Neutrophil (primary cell): ENCODE measurements around the gene ZDHHC6.

Source experiments
- H3K27ac ChIP-seq: fragments of 200-600 bp; sonication (generic); 2 replicates; pipeline ENCODE4 v1.5.1; 2016; ENCODE audit warnings: mild to moderate bottlenecking, moderate library complexity
- H3K27me3 ChIP-seq: fragments of 200-600 bp; sonication (generic); 2 replicates; pipeline ENCODE4 v1.6.0; 2016; ENCODE audit warnings: mild to moderate bottlenecking
- H3K36me3 ChIP-seq: fragments of 200-600 bp; sonication (generic); 2 replicates; pipeline ENCODE4 v1.5.1; 2017
- H3K4me1 ChIP-seq, 2 experiments: fragments of 200-600 bp in 1 of 2; sonication (generic) in 1 of 2; 1 replicate in 1 of 2; 2 replicates in 1 of 2; pipeline versions ENCODE4 v1.5.1 to v1.6.1; 2013 to 2016; ENCODE audit warnings: low read depth in 1 of 2, low read length in 1 of 2, mild to moderate bottlenecking in 1 of 2, moderate library complexity in 1 of 2; ENCODE audit not compliant: control insufficient read depth in 1 of 2, insufficient read depth in 1 of 2
- H3K4me3 ChIP-seq, 2 experiments: fragments of 200-600 bp in 1 of 2; sonication (generic) in 1 of 2; 1 replicate in 1 of 2; 2 replicates in 1 of 2; pipeline ENCODE4 v1.5.1; 2013 to 2016; ENCODE audit warnings: low read depth in 1 of 2, low read length in 1 of 2, mild to moderate bottlenecking in 1 of 2, moderate library complexity in 1 of 2
- H3K9me3 ChIP-seq: fragments of 200-600 bp; sonication (generic); 2 replicates; pipeline ENCODE4 v1.5.1; 2016
- CTCF ChIP-seq: fragments of 200-600 bp; sonication (generic); IDR thresholded peaks from 2 replicates; pipeline ENCODE4 v1.5.1; 2016; ENCODE audit warnings: antibody characterized with exemption

ZDHHC6 gene

GRCh38 chr10:112484399-112484798 is 37.7 kb upstream of the ZDHHC6 start:
- no peak overlapping the region for H3K27ac ChIP-seq
- H3K36me3 ChIP-seq: no peaks in the 10 kb centered on the region
- no peaks in the 10 kb centered on the region for H3K27me3 ChIP-seq
- H3K4me1 ChIP-seq: no peaks in the 10 kb centered on the region
- no peak overlapping the region for H3K4me3 ChIP-seq
- TF ChIP-seq CTCF: no peak
- H3K9me3 ChIP-seq: no peaks in the 10 kb centered on the region

GRCh38 chr10:112481602-112482001 is 34.9 kb upstream of the ZDHHC6 start:
- Histone ChIP-seq H3K4me3 (no peak overlapping the region), H3K27me3 (no peaks in the 10 kb centered on the region), H3K27ac (no peak overlapping the region), H3K4me1 (no peaks in the 10 kb centered on the region), H3K36me3 (no peaks in the 10 kb centered on the region), H3K9me3 (no peaks in the 10 kb centered on the region)
- TF ChIP-seq CTCF: no peak

- Histone ChIP-seq H3K4me1 (no peaks in the 10 kb centered on the region), H3K36me3 (peaks cover 2% of the 10 kb centered on the region), H3K9me3 (no peaks in the 10 kb centered on the region), H3K4me3 (no peak overlapping the region), H3K27ac (no peak overlapping the region), H3K27me3 (no peaks in the 10 kb centered on the region)
- no peak for TF ChIP-seq CTCF
These were observed 29.0 kb upstream of the ZDHHC6 start for GRCh38 chr10:112475575-112476218.

GRCh38 chr10:112471878-112472487 is 25.3 kb upstream of the ZDHHC6 start:
- no peak for TF ChIP-seq CTCF
- Histone ChIP-seq H3K36me3 (peaks cover 13% of the 10 kb centered on the region), H3K4me3 (no peak overlapping the region), H3K4me1 (no peaks in the 10 kb centered on the region), H3K27me3 (no peaks in the 10 kb centered on the region), H3K27ac (no peak overlapping the region), H3K9me3 (no peaks in the 10 kb centered on the region)

GRCh38 chr10:112467541-112468075 is 20.9 kb upstream of the ZDHHC6 start:
- H3K4me1 ChIP-seq: no peaks in the 10 kb centered on the region
- no peak overlapping the region for H3K27ac ChIP-seq
- no peaks in the 10 kb centered on the region for H3K9me3 ChIP-seq
- peaks cover 39% of the 10 kb centered on the region for H3K36me3 ChIP-seq
- no peak for TF ChIP-seq CTCF
- no peaks in the 10 kb centered on the region for H3K27me3 ChIP-seq
- H3K4me3 ChIP-seq: no peak overlapping the region
